H1 (cell line): ENCODE data around the gene MBTPS1. TPM values are rescaled to one million over a fixed set of nuclear protein-coding genes. Genes with fewer than 3 reads are reported as not detected.

Experiments
- CTCF ChIA-PET: fragments of 300-600 bp; sonication (Branson Sonifier 250); formaldehyde crosslinking; loops from one replicate; lab custom pipeline; 2021; ENCODE audit not compliant: partially characterized antibody; lab: Charles Lee
- POLR2A ChIA-PET: fragments of 300-600 bp; sonication (Branson Sonifier 250); formaldehyde crosslinking; loops from one replicate; lab custom pipeline; 2021; ENCODE audit warnings: inconsistent platforms; ENCODE audit not compliant: partially characterized antibody; lab: Charles Lee
- DNase-seq, 2 experiments: peaks; one replicate each; pipeline versions ENCODE4 v3.0.0 to v3.0.0-alpha.2; 2010 to 2022; ENCODE audit warnings: low spot score in 2 of 2, low read depth in 1 of 2, mixed read lengths in 1 of 2
- FAIRE-seq: peaks from 2 replicates; lab custom pipeline; 2011; peaks lifted over from hg19 to GRCh38; lab: Jason Lieb, UNC
- H2AFZ ChIP-seq: 2 replicates; pipeline ENCODE4 v1.8.1; 2012; ENCODE audit warnings: low read length, inconsistent platforms
- H2AK5ac ChIP-seq: 2 replicates; pipeline ENCODE4 v1.6.1; 2013; ENCODE audit warnings: low read depth, low read length
- H2BK120ac ChIP-seq: replicated peaks from 2 replicates; pipeline ENCODE3; 2013; ENCODE audit warnings: low read depth, low read length, inconsistent platforms
- H2BK12ac ChIP-seq: 2 replicates; pipeline ENCODE4 v1.6.1; 2013; ENCODE audit warnings: low read depth, low read length
- H2BK15ac ChIP-seq: 2 replicates; pipeline ENCODE4 v1.6.1; 2013; ENCODE audit warnings: low read length
- H2BK20ac ChIP-seq: 2 replicates; pipeline ENCODE4 v1.6.1; 2013; ENCODE audit warnings: low read length
- H2BK5ac ChIP-seq: 2 replicates; pipeline ENCODE4 v1.6.1; 2013; ENCODE audit warnings: low read depth, low read length
- H3K14ac ChIP-seq: 2 replicates; pipeline ENCODE4 v1.6.1; 2013; ENCODE audit warnings: inconsistent platforms; ENCODE audit not compliant: insufficient read length
- H3K18ac ChIP-seq: 2 replicates; pipeline ENCODE4 v1.6.1; 2013; ENCODE audit warnings: low read length; ENCODE audit errors: extremely low read depth
- H3K23ac ChIP-seq: 2 replicates; pipeline ENCODE4 v1.6.1; 2013; ENCODE audit warnings: inconsistent platforms; ENCODE audit not compliant: insufficient read length
- H3K23me2 ChIP-seq: 2 replicates; pipeline ENCODE4 v1.6.1; 2013; ENCODE audit warnings: low read depth, low read length
- H3K27ac ChIP-seq: 2 replicates; pipeline ENCODE4 v1.6.1; 2011; ENCODE audit warnings: low read depth, low read length, inconsistent platforms
- H3K27me3 ChIP-seq, 4 experiments: replicated peaks in 1 of 4; 1 replicate in 1 of 4; 2 replicates in 3 of 4; pipeline versions ENCODE4 v1.6.1 to v1.8.1; 2011 to 2013; ENCODE audit warnings: low read length in 3 of 4, mild to moderate bottlenecking in 3 of 4, inconsistent platforms in 2 of 4, mixed read lengths in 2 of 4, moderate library complexity in 1 of 4; ENCODE audit not compliant: control insufficient read depth in 3 of 4, insufficient read depth in 3 of 4; ENCODE audit errors: extremely low read depth in 1 of 4
- H3K36me3 ChIP-seq, 4 experiments: 2 replicates each; pipeline versions ENCODE4 v1.6.1 to v1.8.1; 2011 to 2013; ENCODE audit warnings: mild to moderate bottlenecking in 4 of 4, low read length in 3 of 4, moderate library complexity in 2 of 4, control low read depth in 1 of 4, inconsistent platforms in 1 of 4; ENCODE audit not compliant: insufficient read depth in 4 of 4, control insufficient read depth in 2 of 4
- H3K4ac ChIP-seq: replicated peaks from 2 replicates; pipeline ENCODE3; 2013; ENCODE audit warnings: low read length, low read depth, mixed read lengths, inconsistent platforms; ENCODE audit not compliant: insufficient read length
- H3K4me1 ChIP-seq, 4 experiments: replicated peaks in 1 of 4; 1 replicate in 1 of 4; 2 replicates in 3 of 4; pipeline versions ENCODE4 v1.6.1 to v1.8.1; 2011 to 2013; ENCODE audit warnings: low read length in 3 of 4, inconsistent platforms in 2 of 4, mixed read lengths in 1 of 4; ENCODE audit not compliant: insufficient read depth in 4 of 4, control insufficient read depth in 3 of 4
- H3K4me2 ChIP-seq, 2 experiments: 2 replicates each; pipeline versions ENCODE4 v1.6.1 to v1.8.1; 2011 to 2013; ENCODE audit warnings: low read depth in 2 of 2, low read length in 2 of 2, control low read depth in 1 of 2, inconsistent platforms in 1 of 2, mild to moderate bottlenecking in 1 of 2; ENCODE audit not compliant: insufficient read depth in 1 of 2
- H3K4me3 ChIP-seq, 4 experiments: fragments of 200-600, 300-600 bp in 1 of 4; sonication (generic), shearing (Covaris generic), sonication (Bioruptor Twin) in 1 of 4; 2 replicates each; pipeline versions ENCODE4 v1.5.1 to v1.8.1; 2011 to 2016; ENCODE audit warnings: low read length in 4 of 4, low read depth in 3 of 4, control low read depth in 2 of 4, inconsistent platforms in 2 of 4, mild to moderate bottlenecking in 2 of 4, mixed read lengths in 1 of 4, moderate library complexity in 1 of 4; ENCODE audit not compliant: insufficient read depth in 2 of 4; ENCODE audit errors: extremely low read depth in 1 of 4
- H3K56ac ChIP-seq: replicated peaks from 2 replicates; pipeline ENCODE3; 2013; ENCODE audit warnings: low read depth, mild to moderate bottlenecking, mixed read lengths, low read length, inconsistent platforms; ENCODE audit not compliant: insufficient read length
- H3K79me1 ChIP-seq: 2 replicates; pipeline ENCODE4 v1.6.1; 2013; ENCODE audit warnings: low read depth, low read length, control low read depth
- H3K79me2 ChIP-seq, 2 experiments: 2 replicates each; pipeline versions ENCODE4 v1.6.1 to v1.8.1; 2012 to 2013; ENCODE audit warnings: low read length in 2 of 2, mild to moderate bottlenecking in 2 of 2, inconsistent platforms in 1 of 2; ENCODE audit not compliant: insufficient read depth in 2 of 2, control insufficient read depth in 1 of 2
- H3K9ac ChIP-seq, 4 experiments: replicated peaks in 1 of 4; 1 replicate in 1 of 4; 2 replicates in 3 of 4; pipeline versions ENCODE4 v1.6.1 to v1.8.1; 2011 to 2013; ENCODE audit warnings: low read depth in 3 of 4, low read length in 3 of 4, control low read depth in 2 of 4, mild to moderate bottlenecking in 2 of 4, moderate library complexity in 2 of 4, inconsistent platforms in 1 of 4; ENCODE audit errors: extremely low read depth in 1 of 4
- H3K9me3 ChIP-seq, 2 experiments: 2 replicates each; pipeline versions ENCODE4 v1.6.1 to v1.8.1; 2012 to 2013; ENCODE audit warnings: mild to moderate bottlenecking in 2 of 2, moderate library complexity in 2 of 2, control low read depth in 1 of 2, inconsistent platforms in 1 of 2, low read depth in 1 of 2, low read length in 1 of 2, mixed read lengths in 1 of 2; ENCODE audit not compliant: insufficient read depth in 2 of 2
- H4K20me1 ChIP-seq, 2 experiments: replicated peaks in 1 of 2; 2 replicates each; pipeline versions ENCODE3 to v1.8.1; 2011 to 2013; ENCODE audit warnings: inconsistent platforms in 2 of 2, low read length in 2 of 2, mild to moderate bottlenecking in 1 of 2; ENCODE audit not compliant: insufficient read depth in 2 of 2, control insufficient read depth in 1 of 2
- H4K5ac ChIP-seq: 2 replicates; pipeline ENCODE4 v1.6.1; 2013; ENCODE audit warnings: low read length, low read depth, mixed read lengths, inconsistent platforms; ENCODE audit not compliant: insufficient read length
- H4K8ac ChIP-seq: 2 replicates; pipeline ENCODE4 v1.8.0; 2013; ENCODE audit warnings: mild to moderate bottlenecking, moderate library complexity, low read length, inconsistent platforms; ENCODE audit not compliant: insufficient read depth; ENCODE audit errors: extremely low read depth
- H4K91ac ChIP-seq: replicated peaks from 2 replicates; pipeline ENCODE3; 2013; ENCODE audit warnings: low read length, mixed read lengths, inconsistent platforms; ENCODE audit not compliant: insufficient read length
- CEBPB ChIP-seq: IDR thresholded peaks from 2 replicates; pipeline ENCODE4 v1.6.1; 2012; ENCODE audit warnings: low read depth, low read length
- GTF2F1 ChIP-seq: IDR thresholded peaks from 2 replicates; pipeline ENCODE4 v1.6.1; 2012; ENCODE audit warnings: low read depth, low read length, improper control_type of control experiment, borderline replicate concordance
- KDM5A ChIP-seq: fragments of 200-600 bp; IDR thresholded peaks from 2 replicates; pipeline ENCODE4 v1.7.1; 2012; ENCODE audit warnings: mild to moderate bottlenecking, low read length, inconsistent platforms, mixed read lengths
- NANOG ChIP-seq: IDR thresholded peaks from 2 replicates; pipeline ENCODE4 v1.6.1; 2011; ENCODE audit warnings: low read length, low read depth, mild to moderate bottlenecking, inconsistent platforms; ENCODE audit not compliant: insufficient read depth, poor library complexity, severe bottlenecking
- POLR2A ChIP-seq, 2 experiments: IDR thresholded peaks; 1 replicate in 1 of 2; 2 replicates in 1 of 2; pipeline ENCODE4 v1.6.1; 2011; ENCODE audit warnings: low read depth in 2 of 2, low read length in 2 of 2, mild to moderate bottlenecking in 2 of 2; ENCODE audit errors: control extremely low read depth in 1 of 2
- RBBP5 ChIP-seq: IDR thresholded peaks from 2 replicates; pipeline ENCODE4 v1.7.1; 2012; ENCODE audit warnings: low read depth, mild to moderate bottlenecking, inconsistent platforms, low read length, moderate library complexity, borderline replicate concordance
- RFX5 ChIP-seq: IDR thresholded peaks from 2 replicates; pipeline ENCODE4 v1.6.1; 2011; ENCODE audit warnings: low read depth, low read length, improper control_type of control experiment, borderline replicate concordance
- WGBS, 2 experiments: shearing (Covaris generic) in 1 of 2; methylation state at CpG; one replicate each; pipeline versions ENCODE4 v1.1.6 to v1.1.7; 2013 to 2015; ENCODE audit warnings: low lambda C conversion rate in 2 of 2, mixed read lengths in 2 of 2, inconsistent platforms in 1 of 2, low coverage in 1 of 2, missing lambda C conversion rate in 1 of 2; ENCODE audit not compliant: insufficient replicate concordance in 2 of 2, insufficient coverage in 1 of 2, insufficient read length in 1 of 2; ENCODE audit errors: extremely low coverage in 1 of 2, missing lambda C conversion rate in 1 of 2; 5-methylcytosine and 5-hydroxymethylcytosine counted together
- polyA plus RNA-seq, 7 experiments: library from polyadenylated mRNA; depleted of rRNA in 3 of 7; stranded (reverse) in 5 of 7; unstranded in 2 of 7; fragments of >200 nt in 5 of 7; fragments of 200-250 nt in 2 of 7; gene quantifications; 1 replicate in 5 of 7; 2 replicates in 1 of 7; 4 replicates in 1 of 7; pipeline versions ENCODE4 v1.2.1 to v1.2.3, GENCODE V29; 2011 to 2013; ENCODE audit warnings: missing spikeins in 2 of 7, mixed read lengths in 2 of 7
- total RNA-seq: library from RNA; stranded (reverse); fragmentation: NEBNext Ultra II Directional; extraction: Animal tissue kit (Norgen Biotek cat#: 25700); gene quantifications from 2 replicates; pipeline ENCODE4 v1.2.1, GENCODE V29; 2021

The MBTPS1 gene
- total and polyA plus RNA-seq, 2 of the 8 experiments (the other 6 are each of a cell fraction or from before 2014, with no cell fraction given) = 30.6 to 53.3 TPM

GRCh38 chr16:84074721-84075120 is 42.0 kb downstream of the MBTPS1 start:
- Histone ChIP-seq H3K4ac (no peak overlapping the region), H4K91ac (no peak overlapping the region), H3K36me3 (peaks cover 10 to 40% (median 19%) of the 10 kb centered on the region in 4 experiments; a peak in 7 of 8 replicates), H2BK15ac (no peak overlapping the region), H2BK12ac (no peak overlapping the region), H3K23ac (no peak overlapping the region), H2BK5ac (no peak overlapping the region), H3K27ac (no peak overlapping the region), H3K79me1 (no peaks in the 10 kb centered on the region; the same call in 1 of the 2 replicates), H3K23me2 (no peaks in the 10 kb centered on the region), H3K4me2 (no peak overlapping the region), H3K4me1 (no peaks in the 10 kb centered on the region), H3K4me3 (no peak overlapping the region), H2BK120ac (no peak overlapping the region), H2BK20ac (no peak overlapping the region), H2AFZ (no peak overlapping the region), H3K56ac (no peak overlapping the region), H3K18ac (no peak overlapping the region)
- WGBS, 2 experiments = 90% methylated on average over 3 of the region's 3 CpGs; no CpG with 5 or more reads in 1 of the 2 experiments
- FAIRE-seq (no peak), DNase-seq (no peak)
- CTCF ChIA-PET = interaction anchor here (0.6 to 2.3 kb wide), 6 partner anchors 9 to 324 kb away, joined by 3 to 13 read pairs (median 5); no protein-coding TSS in a partner anchor
- TF ChIP-seq RBBP5 (no peak), CEBPB (no peak), RFX5 (no peak), KDM5A (no peak), POLR2A (IDR thresholded peaks at IDR 0.05; ENCODE audit: control extremely low read depth in 1 of 2, low read depth in 2 of 2, low read length in 2 of 2) (no peak), GTF2F1 (no peak), NANOG (no peak)
- TF ChIP-seq, all 59 proteins: peak for 0
- H4K20me1 ChIP-seq = peaks cover 1 to 2% of the 10 kb centered on the region in 2 experiments
- H4K8ac ChIP-seq = no peak overlapping the region
- H4K5ac ChIP-seq = no peak overlapping the region
- H3K9me3 ChIP-seq = no peaks in the 10 kb centered on the region
- H3K27me3 ChIP-seq = no peaks in the 10 kb centered on the region
- no peak overlapping the region for H3K14ac ChIP-seq
- peaks cover 0 to 8% of the 10 kb centered on the region in 2 experiments; a peak in 2 of 4 replicates for H3K79me2 ChIP-seq
- POLR2A ChIA-PET = no interaction called here
- H2AK5ac ChIP-seq = no peak overlapping the region
- H3K9ac ChIP-seq = no peak overlapping the region
